Measurements from ENCODE around the gene UQCR11.

UQCR11 gene

GRCh38 chr19:1605236-1606137 lies at the start of gene UQCR11:
UQCR11 (minus strand) TSS chr19:1605462; CDS start chr19:1605409, 53 bp downstream.
- peak; percentile 89 to 94 for DNase-seq (ENCODE audit: low read depth in 1 of 2, low spot score in 1 of 2)
- in situ Hi-C loops (cut with HindIII; ENCODE audit: low pct_unique_long_range_greater_than_20kb, low sequenced_read_pairs) = no loop called here
- TF ChIP-seq JUND (IDR thresholded peaks at IDR 0.05; ENCODE audit: low read depth) = no peak

- in situ Hi-C loops (cut with HindIII; ENCODE audit: low pct_unique_long_range_greater_than_20kb, low sequenced_read_pairs) = no loop called here
- DNase-seq (ENCODE audit: low read depth in 1 of 2, low spot score in 1 of 2) = no peak
- TF ChIP-seq JUND (IDR thresholded peaks at IDR 0.05; ENCODE audit: low read depth) = no peak
These were observed 49.0 kb upstream of the UQCR11 start for GRCh38 chr19:1654178-1654792.

- DNase-seq (ENCODE audit: low read depth in 1 of 2, low spot score in 1 of 2) = no peak
- in situ Hi-C loops (cut with HindIII; ENCODE audit: low pct_unique_long_range_greater_than_20kb, low sequenced_read_pairs) = no loop called here
- no peak for TF ChIP-seq JUND (IDR thresholded peaks at IDR 0.05; ENCODE audit: low read depth)
These were observed 48.0 kb upstream of the UQCR11 start for GRCh38 chr19:1653300-1653628.

- TF ChIP-seq JUND (IDR thresholded peaks at IDR 0.05; ENCODE audit: low read depth) = no peak
- peak; percentile 98 to 99 for DNase-seq (ENCODE audit: low read depth in 1 of 2, low spot score in 1 of 2)
- in situ Hi-C loops (cut with HindIII; ENCODE audit: low pct_unique_long_range_greater_than_20kb, low sequenced_read_pairs) = no loop called here
These were observed 47.4 kb upstream of the UQCR11 start, which contains the start of gene TCF3 for GRCh38 chr19:1652471-1653299. TCF3 (minus strand) TSS chr19:1652615; CDS start chr19:1650248, 2,367 bp downstream.

- no peak for TF ChIP-seq JUND (IDR thresholded peaks at IDR 0.05; ENCODE audit: low read depth)
- peak; percentile 43 to 53 for DNase-seq (ENCODE audit: low read depth in 1 of 2, low spot score in 1 of 2)
- in situ Hi-C loops (cut with HindIII; ENCODE audit: low pct_unique_long_range_greater_than_20kb, low sequenced_read_pairs) = no loop called here
These were observed 46.5 kb upstream of the UQCR11 start for GRCh38 chr19:1651568-1652291.

- in situ Hi-C loops (cut with HindIII; ENCODE audit: low pct_unique_long_range_greater_than_20kb, low sequenced_read_pairs) = no loop called here
- peak in 1 of 2 experiments; percentile 28 for DNase-seq (ENCODE audit: low read depth in 1 of 2, low spot score in 1 of 2)
- TF ChIP-seq JUND (IDR thresholded peaks at IDR 0.05; ENCODE audit: low read depth) = no peak
These were observed 45.6 kb upstream of the UQCR11 start for GRCh38 chr19:1650650-1651567.

GRCh38 chr19:1649706-1650649 lies 44.7 kb upstream of the UQCR11 start:
- in situ Hi-C loops (cut with HindIII; ENCODE audit: low pct_unique_long_range_greater_than_20kb, low sequenced_read_pairs) = no loop called here
- no peak for DNase-seq (ENCODE audit: low read depth in 1 of 2, low spot score in 1 of 2)
- no peak for TF ChIP-seq JUND (IDR thresholded peaks at IDR 0.05; ENCODE audit: low read depth)

- DNase-seq (ENCODE audit: low read depth in 1 of 2, low spot score in 1 of 2) = no peak
- in situ Hi-C loops (cut with HindIII; ENCODE audit: low pct_unique_long_range_greater_than_20kb, low sequenced_read_pairs) = no loop called here
These were observed 43.8 kb upstream of the UQCR11 start for GRCh38 chr19:1648920-1649541.

GRCh38 chr19:1648459-1648849 lies 43.2 kb upstream of the UQCR11 start:
- in situ Hi-C loops (cut with HindIII; ENCODE audit: low pct_unique_long_range_greater_than_20kb, low sequenced_read_pairs) = no loop called here
- DNase-seq (ENCODE audit: low read depth in 1 of 2, low spot score in 1 of 2) = no peak
- no peak for TF ChIP-seq JUND (IDR thresholded peaks at IDR 0.05; ENCODE audit: low read depth)

More at GRCh38 chr19:1648920-1649541, 43.8 kb upstream of the UQCR11 start:
- no peak for TF ChIP-seq JUND (IDR thresholded peaks at IDR 0.05; ENCODE audit: low read depth)

All from T47D (cell line).